Progenitor cell of endocrine pancreas (in vitro differentiated cells): ENCODE measurements around the gene BPIFB2. TPM values are rescaled to one million over a fixed set of nuclear protein-coding genes. Genes with fewer than 3 reads are reported as not detected.

ENCODE experiments used
- DNase-seq: peaks from one replicate; pipeline ENCODE4 v3.0.0; 2021; ENCODE audit warnings: low spot score; ENCODE audit not compliant: unreplicated experiment
- H3K27ac Mint-ChIP-seq: 2 replicates; pipeline ENCODE4 v1.8.0; 2021; ENCODE audit warnings: mild to moderate bottlenecking, moderate library complexity, mixed read lengths
- H3K27me3 Mint-ChIP-seq: 2 replicates; pipeline ENCODE4 v1.8.0; 2021; ENCODE audit warnings: mixed read lengths
- H3K36me3 Mint-ChIP-seq: 2 replicates; pipeline ENCODE4 v1.8.0; 2022; ENCODE audit warnings: mixed read lengths; ENCODE audit not compliant: insufficient read depth
- H3K4me1 Mint-ChIP-seq: 2 replicates; pipeline ENCODE4 v1.8.0; 2021; ENCODE audit warnings: low read depth, mixed read lengths
- H3K4me3 Mint-ChIP-seq: 2 replicates; pipeline ENCODE4 v1.8.0; 2021; ENCODE audit warnings: low read depth, mild to moderate bottlenecking, moderate library complexity, mixed read lengths
- H3K9me3 Mint-ChIP-seq: 2 replicates; pipeline ENCODE4 v1.8.0; 2021; ENCODE audit warnings: low read depth, mixed read lengths
- CTCF ChIP-seq: fragments of 200-600 bp; sonication (generic); IDR thresholded peaks from one replicate; pipeline ENCODE4 v1.5.0; 2021; ENCODE audit warnings: antibody characterized with exemption, mild to moderate bottlenecking; ENCODE audit not compliant: unreplicated experiment
- total RNA-seq: library from RNA; stranded (reverse); gene quantifications from 2 replicates; pipeline ENCODE4 v1.2.1, GENCODE V29; 2021

Gene BPIFB2
- total RNA-seq, 1 donor from 2014 or later: not detected

GRCh38 chr20:32977281-32978008 lies 30.1 kb upstream of the BPIFB2 start:
- no peaks in the 10 kb centered on the region for H3K27me3 Mint-ChIP-seq
- no peaks in the 10 kb centered on the region for H3K9me3 Mint-ChIP-seq
- no peak for DNase-seq
- no peak for TF ChIP-seq CTCF
- no peaks in the 10 kb centered on the region for H3K36me3 Mint-ChIP-seq
- H3K4me1 Mint-ChIP-seq: peaks cover 18% of the 10 kb centered on the region
- no peak overlapping the region for H3K4me3 Mint-ChIP-seq
- H3K27ac Mint-ChIP-seq: no peak overlapping the region

GRCh38 chr20:32978009-32978335 lies 29.5 kb upstream of the BPIFB2 start:
- DNase-seq: no peak

GRCh38 chr20:32979201-32979998 lies 28.1 kb upstream of the BPIFB2 start:
- H3K27me3 Mint-ChIP-seq: no peaks in the 10 kb centered on the region

More at GRCh38 chr20:32978009-32978335, 29.5 kb upstream of the BPIFB2 start:
- Mint-ChIP-seq H3K27me3 (no peaks in the 10 kb centered on the region), H3K36me3 (no peaks in the 10 kb centered on the region), H3K4me1 (peaks cover 18% of the 10 kb centered on the region), H3K27ac (no peak overlapping the region), H3K4me3 (no peak overlapping the region), H3K9me3 (no peaks in the 10 kb centered on the region)
- TF ChIP-seq CTCF: no peak

GRCh38 chr20:32980131-32980941 lies 27.2 kb upstream of the BPIFB2 start:
- no peak for TF ChIP-seq CTCF
- Mint-ChIP-seq H3K4me1 (peaks cover 9% of the 10 kb centered on the region), H3K27ac (no peak overlapping the region), H3K36me3 (no peaks in the 10 kb centered on the region), H3K9me3 (no peaks in the 10 kb centered on the region), H3K4me3 (no peak overlapping the region), H3K27me3 (peaks cover 2% of the 10 kb centered on the region)
- no peak for DNase-seq

More at GRCh38 chr20:32979201-32979998, 28.1 kb upstream of the BPIFB2 start:
- TF ChIP-seq CTCF: no peak
- Mint-ChIP-seq H3K4me1 (peaks cover 16% of the 10 kb centered on the region), H3K36me3 (no peaks in the 10 kb centered on the region), H3K4me3 (no peak overlapping the region), H3K27ac (no peak overlapping the region), H3K9me3 (no peaks in the 10 kb centered on the region)
- DNase-seq: no peak

GRCh38 chr20:32980990-32981389 lies 26.5 kb upstream of the BPIFB2 start:
- Mint-ChIP-seq H3K4me3 (no peak overlapping the region), H3K9me3 (no peaks in the 10 kb centered on the region), H3K27ac (no peak overlapping the region), H3K36me3 (no peaks in the 10 kb centered on the region), H3K27me3 (peaks cover 2% of the 10 kb centered on the region), H3K4me1 (peaks cover 6% of the 10 kb centered on the region)
- TF ChIP-seq CTCF: no peak
- no peak for DNase-seq
